NOMO-1 treated with dmso at 0.1 percent for 144 hours (cell line): ENCODE results near the gene HDAC4.
"Not testable (repeated sequence)": the region's sequence is repeated elsewhere in the genome, so short reads cannot be mapped to it uniquely, and the experiment has no call there.

Experiments
- DNase-seq: peaks from one replicate; lab custom pipeline; 2025; ENCODE audit not compliant: unreplicated experiment; lab: John Stamatoyannopoulos, UW

HDAC4 gene

DNA sequence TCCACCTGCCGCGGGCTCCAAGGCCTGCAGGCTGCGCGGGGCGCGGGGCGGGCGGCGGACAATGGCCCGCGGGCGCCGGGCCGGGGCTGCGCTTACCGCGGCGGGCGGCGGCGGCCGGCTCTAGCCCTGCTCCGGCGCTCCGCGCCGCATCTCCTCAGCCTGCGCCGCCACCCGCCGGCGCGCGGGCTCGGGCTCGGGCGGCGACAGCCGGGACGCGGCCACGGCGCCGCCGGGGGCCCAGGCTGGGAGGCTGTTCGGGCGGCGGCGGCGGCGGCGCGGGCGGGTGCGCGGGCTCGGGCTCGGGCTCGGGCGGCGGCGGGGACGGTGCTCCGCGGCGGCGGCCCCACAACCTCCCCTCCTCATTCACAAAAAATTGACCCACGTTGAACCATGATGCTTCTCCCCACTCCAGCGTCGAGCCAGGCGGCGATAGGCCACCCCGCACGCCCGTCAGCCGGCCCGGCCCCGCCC, at the start of gene HDAC4:
HDAC4 (minus strand) TSS at position 425 of the 471 bp plus-strand sequence. CDS start 48,321 bp downstream, outside the sequence.
- DNase-seq: no peak

GRCh38 chr2:239449468-239449867, 48.6 kb upstream of the HDAC4 start:
- not testable (repeated sequence) for DNase-seq

DNA sequence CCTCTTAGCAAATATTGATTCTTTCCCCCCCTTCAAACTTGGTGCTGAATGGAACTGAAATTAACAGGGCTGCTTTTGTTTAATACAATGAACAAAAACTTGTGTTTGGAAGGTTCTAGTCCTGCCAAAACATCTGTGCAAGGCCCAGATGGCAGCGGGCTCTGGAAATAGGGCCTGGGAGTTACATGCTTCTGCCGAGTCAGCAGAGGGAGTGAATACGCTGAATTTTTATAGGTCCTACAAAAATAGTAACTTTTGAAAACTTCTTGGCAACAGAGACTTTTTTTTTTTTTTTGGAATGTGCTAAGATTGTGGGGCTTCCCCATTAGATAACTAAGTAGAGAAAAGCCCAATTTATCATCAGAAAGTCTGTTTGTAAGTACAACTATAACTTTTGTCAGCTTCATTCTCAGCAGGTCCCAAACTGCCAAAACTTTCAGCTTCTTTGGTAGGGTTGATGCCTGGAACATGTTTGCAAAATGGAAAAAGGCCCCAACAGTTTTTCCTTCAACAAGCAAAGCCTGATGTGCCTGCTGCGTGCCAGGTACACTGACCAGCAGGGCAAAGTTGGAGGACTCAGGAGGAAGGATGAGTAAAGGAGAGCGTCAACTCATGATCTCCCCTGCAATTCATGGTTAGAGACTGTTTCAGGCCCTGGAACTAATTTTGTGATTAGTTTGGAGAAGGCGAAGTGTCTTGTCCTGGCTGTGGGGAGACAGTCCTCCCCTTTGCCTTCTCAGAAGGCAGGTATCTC, 45.1 kb upstream of the HDAC4 start:
- no peak for DNase-seq

DNA sequence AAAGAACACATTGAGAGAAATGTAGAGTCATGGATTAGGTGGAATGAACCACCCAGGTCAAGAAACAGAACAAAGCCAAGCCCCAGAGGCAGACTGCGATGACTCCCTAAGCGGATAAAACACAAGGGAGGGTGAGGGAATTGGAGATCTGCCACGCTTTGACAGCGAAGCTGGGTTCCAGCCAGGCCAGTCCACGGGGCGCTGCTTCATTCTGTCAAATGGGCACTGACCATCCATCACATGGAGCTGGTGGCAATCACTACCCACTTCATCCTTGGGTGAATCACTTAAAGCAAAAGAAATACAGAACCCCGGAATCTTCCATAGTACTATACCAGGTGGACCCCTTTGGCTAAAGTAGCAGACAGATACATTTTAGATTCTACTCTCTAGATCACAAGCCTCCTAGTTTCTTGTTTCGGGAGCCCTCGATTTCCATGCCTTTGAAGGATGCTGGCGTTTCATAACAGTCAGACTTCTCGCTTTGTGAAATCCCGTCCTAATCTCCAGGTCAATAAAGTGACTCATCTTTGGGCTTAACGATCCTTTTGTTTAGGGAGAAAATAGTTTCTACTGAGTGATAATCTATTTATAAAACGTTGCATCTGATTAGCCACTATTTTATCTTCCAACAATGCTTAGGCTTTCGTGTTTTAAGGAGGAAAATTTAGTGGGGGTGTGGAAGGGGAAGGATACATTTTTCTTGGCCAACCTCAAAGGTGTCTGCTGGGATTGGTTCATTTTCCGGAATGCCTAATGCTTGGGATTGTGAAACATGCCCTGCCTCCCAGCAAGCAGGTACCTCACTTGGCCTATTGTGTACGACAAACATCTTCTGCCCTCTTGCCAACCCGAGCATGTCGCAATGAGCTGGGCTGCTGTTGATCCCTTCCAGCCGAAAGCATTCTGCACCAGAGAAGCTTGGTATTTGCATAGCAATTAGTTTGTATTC, 44.1 kb upstream of the HDAC4 start:
- DNase-seq: no peak

GRCh38 chr2:239443666-239444567, 43.1 kb upstream of the HDAC4 start:
- no peak for DNase-seq

DNA sequence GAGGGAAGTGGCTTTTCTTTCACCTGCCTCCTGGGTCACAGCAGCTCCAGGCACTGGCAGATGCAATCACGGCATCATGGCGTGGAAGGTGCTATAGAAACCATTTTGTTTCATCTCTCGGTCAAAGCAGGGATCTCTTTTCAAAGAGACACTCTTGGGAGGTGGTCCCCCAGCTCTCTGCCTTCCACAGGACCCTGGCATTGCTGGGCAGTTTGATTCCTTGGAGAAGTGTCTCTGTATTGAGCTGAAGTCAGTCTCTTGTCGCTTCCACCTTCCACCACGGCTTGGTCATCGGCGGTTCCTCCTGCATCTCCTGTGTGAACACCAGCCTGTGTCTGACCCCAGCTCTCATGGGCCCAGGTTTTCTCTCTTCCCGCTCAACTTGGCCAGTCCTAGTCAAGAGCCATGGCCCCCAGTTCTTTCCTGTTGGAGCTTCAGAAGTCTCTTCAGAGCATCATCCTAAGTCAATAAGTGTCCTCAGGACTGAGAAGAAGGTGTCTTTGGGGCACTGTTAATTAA, 42.3 kb upstream of the HDAC4 start:
- no peak for DNase-seq

GRCh38 chr2:239442192-239442591, 41.4 kb upstream of the HDAC4 start:
- no peak for DNase-seq

- DNase-seq: no peak
Measured at GRCh38 chr2:239441261-239442078, 40.6 kb upstream of the HDAC4 start.

DNA sequence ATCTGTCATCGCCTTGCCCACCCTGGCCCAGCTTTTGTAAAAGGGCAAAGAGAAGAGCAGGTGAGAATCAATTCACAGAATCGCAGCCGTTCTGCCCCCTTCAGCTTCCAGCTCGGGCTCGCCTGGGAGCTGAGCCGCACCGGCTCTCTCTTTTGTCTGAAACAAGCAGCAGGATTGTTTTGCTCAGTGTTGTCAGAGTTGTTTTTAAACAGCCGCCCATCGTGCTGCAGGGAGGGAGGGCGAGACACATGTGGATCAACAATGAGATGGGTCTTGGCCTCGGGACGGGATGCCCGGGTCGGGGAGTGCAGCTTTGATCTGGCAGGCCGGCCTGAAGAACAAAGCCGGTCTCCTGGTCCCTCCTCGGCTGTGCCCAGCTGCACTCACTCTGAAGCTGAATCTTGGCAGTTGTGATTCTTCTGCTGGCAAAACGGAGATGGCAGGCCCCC, 39.7 kb upstream of the HDAC4 start:
- DNase-seq: no peak

- no peak for DNase-seq
Measured at GRCh38 chr2:239439754-239440315, 39.0 kb upstream of the HDAC4 start.

DNA sequence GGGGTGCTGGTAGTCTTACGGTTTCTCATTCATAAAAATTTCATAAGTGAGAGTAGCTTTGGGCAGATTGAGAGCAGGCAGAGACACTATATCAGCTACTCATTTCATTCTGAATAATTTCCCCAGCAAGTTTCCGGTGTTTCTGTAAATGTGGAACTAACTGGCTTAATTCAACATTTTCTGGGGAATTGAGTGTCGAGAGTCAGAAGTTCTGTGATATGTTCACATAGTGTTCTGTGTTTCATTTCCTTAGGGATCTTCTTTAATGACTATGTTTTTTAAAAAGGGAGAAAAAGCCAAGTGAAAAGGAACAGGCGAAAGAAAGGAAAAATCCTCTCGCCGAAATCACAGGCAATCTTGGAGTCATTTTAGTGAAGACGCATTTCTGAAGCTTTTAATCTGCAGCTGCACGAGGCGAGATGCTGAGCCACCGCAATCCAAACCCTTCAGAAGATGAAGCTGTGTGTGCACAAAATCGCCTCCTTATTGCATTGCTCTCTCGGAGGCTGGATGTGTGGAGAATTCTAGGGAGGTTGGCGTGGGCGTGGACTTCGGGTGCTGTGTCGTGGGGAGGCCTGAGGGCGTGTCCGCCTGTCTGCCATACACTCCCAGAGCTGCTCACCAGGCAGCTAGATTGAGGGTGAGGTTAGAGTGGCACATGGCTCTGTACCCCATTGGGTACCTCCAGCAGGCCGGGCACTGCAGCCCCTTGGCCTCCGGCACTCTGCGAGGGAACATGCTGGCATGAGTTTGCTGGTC, 38.4 kb upstream of the HDAC4 start:
- DNase-seq: no peak

DNA sequence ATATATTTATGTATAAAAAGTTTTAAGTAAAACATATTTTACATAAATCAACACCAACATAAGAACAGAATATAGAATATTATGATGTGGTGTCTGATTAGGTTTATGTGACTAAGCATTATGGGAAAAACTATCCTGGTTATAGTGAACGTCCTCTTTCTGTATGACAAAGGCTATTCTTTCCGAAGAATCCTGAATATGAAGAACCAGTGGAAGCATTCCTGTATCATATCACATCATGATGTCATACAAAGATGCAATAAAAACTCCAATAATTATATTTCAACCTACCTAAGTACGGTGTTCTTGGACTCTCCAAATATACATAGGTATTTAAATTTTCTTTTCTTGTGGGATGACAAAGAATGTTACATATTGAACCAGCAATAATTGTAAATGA, 37.5 kb upstream of the HDAC4 start:
- no peak for DNase-seq

- no peak for DNase-seq
Measured at GRCh38 chr2:239436669-239437335, 36.0 kb upstream of the HDAC4 start.

DNA sequence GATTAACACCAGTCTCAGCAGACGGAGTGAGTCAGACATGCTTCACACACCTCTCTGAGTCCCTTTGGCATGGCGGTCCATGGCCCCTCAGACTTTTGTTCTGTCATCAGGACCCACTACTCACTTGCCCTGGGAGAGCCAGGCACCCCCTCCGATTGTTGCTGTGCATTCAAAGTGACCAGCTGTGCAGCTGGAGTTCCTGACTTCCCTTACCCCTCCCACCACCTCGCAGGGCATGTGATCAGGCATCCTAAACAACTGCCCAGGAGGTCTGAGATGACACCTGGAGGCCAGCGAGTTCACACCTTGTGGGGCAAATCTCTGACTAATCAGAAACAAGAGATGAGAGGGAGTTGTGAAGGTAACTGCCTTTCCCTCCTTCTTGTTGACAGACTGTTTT, 35.3 kb upstream of the HDAC4 start:
- no peak for DNase-seq

- DNase-seq: no peak
Measured at GRCh38 chr2:239433777-239434403, 33.1 kb upstream of the HDAC4 start.

GRCh38 chr2:239432174-239432573, 31.4 kb upstream of the HDAC4 start:
- no peak for DNase-seq

GRCh38 chr2:239431536-239431935, 30.7 kb upstream of the HDAC4 start:
- DNase-seq: no peak
